A549 treated with CpdA at 1 μM for 4 hours (cell line): ENCODE data around the gene CHFR. TPM values are rescaled to one million over a fixed set of nuclear protein-coding genes. Genes with fewer than 3 reads are reported as not detected.

Experiments
- total RNA-seq: library from RNA; stranded (reverse); fragments of 200-300 nt; extraction: Qiagen RNA extraction; gene quantifications from 5 replicates; pipeline ENCODE4 v1.2.3, GENCODE V29; 2022; ENCODE audit warnings: low read depth

CHFR gene
- total RNA-seq, result 18.1 to 21.9 TPM (median 19.8 TPM) in 5 replicates

GRCh38 chr12:132887513-132888351 lies at the start of gene CHFR:
Gene CHFR, minus strand, starts transcription at chr12:132887605. Its CDS starts 277 bp downstream, at chr12:132887328.

GRCh38 chr12:132828706-132829534 lies 58.5 kb downstream of the CHFR start, which contains the start of gene GOLGA3:
Gene GOLGA3, minus strand, starts transcription at chr12:132828869. Its CDS starts 6,741 bp downstream, at chr12:132822128.

Other genes starting within 250 kb of the CHFR start
- gene POLE, start 200.3 kb downstream of the CHFR start, total RNA-seq, result 43.7 to 57.1 TPM (median 45.2 TPM) in 5 replicates
- gene PXMP2, start 200.0 kb downstream of the CHFR start, total RNA-seq, result 21.3 to 29.5 TPM (median 29.0 TPM) in 5 replicates
- 39.9 to 61.3 TPM (median 58.6 TPM) in 5 replicates for gene PGAM5, start 176.8 kb downstream of the CHFR start, total RNA-seq
- gene ANKLE2, start 125.8 kb downstream of the CHFR start, total RNA-seq, result 73.9 to 85.8 TPM (median 78.1 TPM) in 5 replicates
- 19.2 to 23.5 TPM (median 22.0 TPM) in 5 replicates for gene GOLGA3, start 58.7 kb downstream of the CHFR start, total RNA-seq
- 3.1 to 5.6 TPM (median 3.4 TPM) in 5 replicates for gene ZNF605, start 68.7 kb upstream of the CHFR start, total RNA-seq
- gene ZNF26, start 98.8 kb upstream of the CHFR start, total RNA-seq, result 7.1 to 11.3 TPM (median 7.4 TPM) in 5 replicates
- gene ZNF84, start 149.9 kb upstream of the CHFR start, total RNA-seq, result 11.8 to 15.7 TPM (median 12.4 TPM) in 5 replicates
- 9.5 to 10.3 TPM (median 9.9 TPM) in 5 replicates for gene ZNF140, start 193.3 kb upstream of the CHFR start, total RNA-seq
- 0.38 to 0.47 TPM (median 0.43 TPM) in 5 replicates for gene ZNF891, start 242.7 kb upstream of the CHFR start, total RNA-seq
- 1.4 to 2.3 TPM (median 1.8 TPM) in 5 replicates for gene ZNF10, start 243.0 kb upstream of the CHFR start, total RNA-seq